GM12872 (cell line): ENCODE measurements around the gene CTNNA1.

ENCODE experiments used
- CTCF ChIP-seq: IDR thresholded peaks from 3 replicates; pipeline ENCODE4 v1.5.1; 2011; ENCODE audit warnings: low read depth, mild to moderate bottlenecking, low read length, moderate library complexity; ENCODE audit not compliant: insufficient read depth

CTNNA1 gene

GRCh38 chr5:138844125-138844461, 90.9 kb downstream of the CTNNA1 start:
- TF ChIP-seq CTCF, result no peak

- TF ChIP-seq CTCF, result no peak
Measured at GRCh38 chr5:138844812-138845513, 91.7 kb downstream of the CTNNA1 start.

DNA sequence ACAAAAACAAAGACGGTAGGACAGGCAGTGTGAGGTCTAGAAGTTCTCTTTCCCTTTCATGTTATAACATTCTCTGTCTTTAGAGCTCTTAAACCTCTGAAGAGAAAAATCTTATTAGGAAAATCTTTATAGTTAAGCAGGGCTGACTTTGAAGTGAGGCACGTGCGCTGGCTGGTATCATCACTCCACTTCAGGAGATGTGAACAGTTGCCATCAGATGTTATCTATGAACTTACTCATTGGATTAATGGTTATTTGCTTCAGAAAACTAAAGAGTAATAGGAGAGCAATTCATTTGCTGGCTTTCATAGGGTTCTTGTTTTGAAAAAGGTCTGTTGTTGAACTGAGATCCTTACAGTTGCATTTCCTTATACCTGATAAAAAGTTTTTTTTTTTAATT, 96.2 kb downstream of the CTNNA1 start:
- TF ChIP-seq CTCF, result no peak

GRCh38 chr5:138849882-138850281, 96.7 kb downstream of the CTNNA1 start:
- TF ChIP-seq CTCF, result no peak

DNA sequence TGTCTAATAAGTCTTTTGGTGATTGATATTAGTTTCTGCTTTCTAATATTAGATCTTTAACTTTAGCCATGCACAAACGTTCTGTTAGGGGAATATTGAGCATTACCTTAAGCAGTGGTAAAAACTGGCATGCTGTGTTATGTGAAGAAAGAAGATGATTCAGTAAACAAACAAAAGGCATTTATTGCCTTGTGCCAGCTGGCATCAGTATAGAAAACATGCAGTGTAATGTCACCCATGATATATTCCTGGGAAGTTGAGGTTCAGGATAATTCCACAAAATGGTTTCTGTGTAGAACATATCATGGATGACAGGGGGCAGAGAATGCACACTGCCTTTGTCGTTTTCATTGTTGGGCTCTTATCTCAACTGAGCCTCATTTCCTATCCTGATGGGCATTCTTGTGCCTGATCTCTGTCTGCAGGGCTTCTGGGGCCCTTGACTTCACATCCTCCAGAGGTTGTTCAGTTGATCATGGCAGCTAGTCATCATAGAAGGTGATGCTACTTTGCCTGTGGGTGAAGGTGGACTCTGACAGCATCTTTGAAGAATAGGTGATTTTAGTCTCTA, 97.7 kb downstream of the CTNNA1 start:
- no peak for TF ChIP-seq CTCF

- no peak for TF ChIP-seq CTCF
Measured at GRCh38 chr5:138853132-138853531, 99.9 kb downstream of the CTNNA1 start.

DNA sequence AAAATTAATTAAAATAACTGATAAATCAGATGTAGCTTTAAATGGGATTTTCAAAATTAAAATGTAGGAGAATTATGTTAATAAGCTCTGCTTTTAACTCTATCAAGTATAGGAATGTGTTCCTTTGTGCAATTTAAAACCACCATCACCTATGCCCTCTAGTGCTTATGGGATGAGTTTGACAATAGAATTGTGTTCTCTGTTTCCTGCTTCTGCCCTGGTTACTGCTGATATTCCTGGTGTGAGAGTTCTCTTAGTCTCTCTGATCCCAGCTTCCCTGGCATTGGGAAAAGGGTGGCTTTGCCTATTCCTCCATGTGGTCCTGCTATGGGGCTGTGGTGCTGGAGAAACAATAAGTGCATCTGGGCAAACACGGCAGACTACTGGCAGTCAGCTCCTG, 113.8 kb downstream of the CTNNA1 start:
- TF ChIP-seq CTCF, result no peak
